HepG2 (cell line): Measurements from ENCODE around the gene NHSL1. TPM values are rescaled to one million over a fixed set of nuclear protein-coding genes. Genes with fewer than 3 reads are reported as not detected.
A peak's percentile ranks its signal among the peaks of the same experiment; 100 is the strongest.

Experiments
- ATAC-seq: fragments of 200-7000 bp; cut with Tn5 transposase; 3 replicates; pipeline ENCODE4 v1.9.1; 2020; ENCODE audit warnings: mild to moderate bottlenecking, moderate library complexity
- BruUV-seq: library from RNA; stranded (reverse); fragments of 400-500 nt; replicated peaks from 2 replicates; lab custom pipeline; 2021; lab: Mats Ljungman, UMichigan
- CTCF ChIA-PET: fragments of 300-600 bp; formaldehyde crosslinking; extraction: SDS; loops from one replicate; lab custom pipeline; 2021; ENCODE audit warnings: low total read pairs, inconsistent platforms, low intra/inter-chr PET ratio; lab: Yijun Ruan, JAX
- POLR2A ChIA-PET: fragments of 350-600 bp; sonication (Branson Sonifier 250); formaldehyde crosslinking; loops from one replicate; lab custom pipeline; 2020; ENCODE audit warnings: antibody characterized with exemption, inconsistent platforms; lab: Yijun Ruan, JAX
- DNase-seq: peaks from one replicate; pipeline ENCODE4 v3.0.0-alpha.2; 2015; ENCODE audit warnings: low spot score
- FAIRE-seq: peaks from 3 replicates; lab custom pipeline; 2011; peaks lifted over from hg19 to GRCh38; lab: Jason Lieb, UNC
- H2AFZ ChIP-seq: one replicate; pipeline ENCODE4 v1.6.1; 2011; ENCODE audit warnings: low read length, inconsistent platforms
- H3K27ac ChIP-seq: fragments of 300-600 bp; 3 replicates; pipeline ENCODE4 v1.8.0; 2011; ENCODE audit warnings: mixed run types, mild to moderate bottlenecking, mixed read lengths, low read length, inconsistent platforms; ENCODE audit not compliant: insufficient read depth; ENCODE audit errors: extremely low read length
- H3K27me3 ChIP-seq, 2 experiments: fragments of 200-600 bp in 1 of 2; 2 replicates in 1 of 2; 3 replicates in 1 of 2; pipeline versions ENCODE4 v1.6.0 to v1.8.0; 2011; ENCODE audit warnings: low read length in 2 of 2, mild to moderate bottlenecking in 2 of 2, moderate library complexity in 2 of 2, inconsistent platforms in 1 of 2; ENCODE audit not compliant: insufficient read depth in 2 of 2, control insufficient read depth in 1 of 2
- H3K36me3 ChIP-seq, 2 experiments: fragments of 200-600 bp in 1 of 2; replicated peaks in 1 of 2; 2 replicates in 1 of 2; 3 replicates in 1 of 2; pipeline versions ENCODE4 v1.5.1 to v1.8.0; 2011; ENCODE audit warnings: low read length in 2 of 2, inconsistent platforms in 1 of 2; ENCODE audit not compliant: insufficient read depth in 2 of 2, control insufficient read depth in 1 of 2
- H3K4me1 ChIP-seq: 2 replicates; pipeline ENCODE4 v1.5.1; 2012; ENCODE audit warnings: low read length, inconsistent platforms; ENCODE audit not compliant: insufficient read depth
- H3K4me2 ChIP-seq: 2 replicates; pipeline ENCODE4 v1.6.0; 2011; ENCODE audit warnings: low read depth, low read length, inconsistent platforms
- H3K4me3 ChIP-seq, 3 experiments: fragments of 200-600 bp in 1 of 3; sonication (generic), shearing (Covaris generic) in 1 of 3; replicated peaks in 1 of 3; 2 replicates each; pipeline ENCODE4 v1.5.1; 2011 to 2016; ENCODE audit warnings: low read length in 3 of 3, inconsistent platforms in 2 of 3, low read depth in 2 of 3, mild to moderate bottlenecking in 2 of 3, control low read depth in 1 of 3, mixed read lengths in 1 of 3; ENCODE audit not compliant: insufficient read depth in 1 of 3
- H3K79me2 ChIP-seq: one replicate; pipeline ENCODE4 v1.6.1; 2011; ENCODE audit warnings: low read length, inconsistent platforms; ENCODE audit not compliant: insufficient read depth
- H3K9ac ChIP-seq: 2 replicates; pipeline ENCODE4 v1.6.0; 2011; ENCODE audit warnings: mild to moderate bottlenecking, low read depth, low read length, inconsistent platforms; ENCODE audit not compliant: insufficient read depth
- H3K9me3 ChIP-seq: 2 replicates; pipeline ENCODE4 v1.5.1; 2012; ENCODE audit warnings: mild to moderate bottlenecking, low read length
- H4K20me1 ChIP-seq: 2 replicates; pipeline ENCODE4 v1.6.0; 2011; ENCODE audit warnings: inconsistent platforms, mild to moderate bottlenecking, low read length, moderate library complexity; ENCODE audit not compliant: insufficient read depth
- CCAR2 ChIP-seq: fragments of 200-400 bp; formaldehyde crosslinking; optimal IDR thresholded peaks from 2 replicates; pipeline ENCODE3; 2018; ENCODE audit warnings: low read depth, mild to moderate bottlenecking, low read length, moderate library complexity
- CREM ChIP-seq, 2 experiments: sonication (generic) in 1 of 2; formaldehyde crosslinking in 1 of 2; IDR thresholded peaks; 2 replicates each; pipeline versions ENCODE4 v1.4.0 to v1.6.1; 2016 to 2020; ENCODE audit warnings: antibody characterized with exemption in 1 of 2, mild to moderate bottlenecking in 1 of 2, missing genetic modification reagents in 1 of 2
- HOXA3 ChIP-seq: sonication (generic); formaldehyde crosslinking; IDR thresholded peaks from 2 replicates; pipeline ENCODE4 v1.5.0; 2020; ENCODE audit warnings: missing genetic modification reagents
- MIXL1 ChIP-seq: IDR thresholded peaks from 2 replicates; pipeline ENCODE4 v1.6.1; 2016
- PAX8 ChIP-seq: sonication (generic); formaldehyde crosslinking; IDR thresholded peaks from 2 replicates; pipeline ENCODE4 v1.8.0; 2022; ENCODE audit warnings: mild to moderate bottlenecking, missing genetic modification reagents, borderline replicate concordance
- PHF20 ChIP-seq: sonication (generic); formaldehyde crosslinking; IDR thresholded peaks from 2 replicates; pipeline ENCODE4 v1.5.0; 2020; ENCODE audit warnings: mild to moderate bottlenecking, missing genetic modification reagents
- RBM39 ChIP-seq: fragments of 200-400 bp; formaldehyde crosslinking; IDR thresholded peaks from one replicate; pipeline ENCODE4 v1.6.1; 2018; ENCODE audit warnings: antibody characterized with exemption, mild to moderate bottlenecking, low read depth, low read length; ENCODE audit not compliant: poor library complexity, severe bottlenecking
- ZNF230 ChIP-seq: sonication (generic); formaldehyde crosslinking; IDR thresholded peaks from 2 replicates; pipeline ENCODE4 v1.4.0; 2020; ENCODE audit warnings: mild to moderate bottlenecking, missing genetic modification reagents
- ZNF317 ChIP-seq: sonication (generic); formaldehyde crosslinking; IDR thresholded peaks from 2 replicates; pipeline ENCODE4 v1.5.0; 2020; ENCODE audit warnings: mild to moderate bottlenecking, missing genetic modification reagents
- ZNF660 ChIP-seq: sonication (generic); formaldehyde crosslinking; IDR thresholded peaks from 2 replicates; pipeline ENCODE4 v1.5.1; 2020; ENCODE audit warnings: mild to moderate bottlenecking, low read depth, missing genetic modification reagents, borderline replicate concordance
- ZNF777 ChIP-seq: sonication (generic); formaldehyde crosslinking; IDR thresholded peaks from 2 replicates; pipeline ENCODE4 v1.4.0; 2020; ENCODE audit warnings: missing genetic modification reagents
- ZNF841 ChIP-seq: sonication (generic); formaldehyde crosslinking; IDR thresholded peaks from 2 replicates; pipeline ENCODE4 v1.8.1; 2023; ENCODE audit warnings: missing genetic modification reagents, borderline replicate concordance
- ZSCAN9 ChIP-seq: IDR thresholded peaks from 2 replicates; pipeline ENCODE4 v1.6.1; 2016; ENCODE audit warnings: borderline replicate concordance
- ZZZ3 ChIP-seq: sonication (generic); formaldehyde crosslinking; IDR thresholded peaks from 2 replicates; pipeline ENCODE4 v1.4.0; 2020; ENCODE audit warnings: missing genetic modification reagents, mild to moderate bottlenecking, borderline replicate concordance
- WGBS: methylation state at CpG from one replicate; pipeline ENCODE4 v1.1.6; 2017; ENCODE audit warnings: low lambda C conversion rate; 5-methylcytosine and 5-hydroxymethylcytosine counted together
- in situ Hi-C: cut with HindIII; loops from 2 replicates; pipeline ENCODE4 v1.10.0; 2017; ENCODE audit warnings: low pct_unique_long_range_greater_than_20kb; ENCODE audit not compliant: extremely low pct_ligation_motif_present
- intact Hi-C: fragments of 100-400 bp; cut with micrococcal nuclease; formaldehyde crosslinking; loops from one replicate; pipeline ENCODE4 v1.10.0; 2022; ENCODE audit not compliant: unreplicated experiment
- polyA plus RNA-seq, 8 experiments: library from polyadenylated mRNA; depleted of rRNA in 3 of 8; stranded (reverse) in 7 of 8; unstranded in 1 of 8; fragments of >200 nt; fragmentation: Illumina TruSeq in 4 of 8; extraction: Trizol in 4 of 8; gene quantifications; 2 replicates each; pipeline versions ENCODE4 v1.2.1 to v1.2.3, GENCODE V29; 2011 to 2016; ENCODE audit warnings: low read depth in 4 of 8, missing spikeins in 1 of 8, mixed read lengths in 1 of 8; ENCODE audit not compliant: insufficient read depth in 1 of 8
- total RNA-seq, 5 experiments: library from RNA; depleted of rRNA; stranded (reverse); fragments of >200 nt; fragmentation: Illumina TruSeq; extraction: Trizol; gene quantifications; 2 replicates each; pipeline ENCODE4 v1.2.3, GENCODE V29; 2016; ENCODE audit warnings: low read depth in 1 of 5
- TF ChIP-seq, protein P1 (sequence below): sonication (generic); formaldehyde crosslinking; IDR thresholded peaks from 2 replicates; pipeline ENCODE4 v1.5.0; 2020; ENCODE audit warnings: mild to moderate bottlenecking, missing genetic modification reagents
- TF ChIP-seq, protein P2 (sequence below): sonication (generic); formaldehyde crosslinking; IDR thresholded peaks from 2 replicates; pipeline ENCODE4 v1.4.0; 2020; ENCODE audit warnings: mild to moderate bottlenecking, missing genetic modification reagents
- TF ChIP-seq, protein P3 (sequence below): sonication (generic); formaldehyde crosslinking; IDR thresholded peaks from 2 replicates; pipeline ENCODE4 v1.8.1; 2023; ENCODE audit warnings: mild to moderate bottlenecking, inconsistent platforms, moderate library complexity, missing genetic modification reagents, borderline replicate concordance

The NHSL1 gene
- total and polyA plus RNA-seq, 2 of the 13 experiments (the other 11 are each of a cell fraction or from before 2014, with no cell fraction given): 24.9 to 53.6 TPM

DNA sequence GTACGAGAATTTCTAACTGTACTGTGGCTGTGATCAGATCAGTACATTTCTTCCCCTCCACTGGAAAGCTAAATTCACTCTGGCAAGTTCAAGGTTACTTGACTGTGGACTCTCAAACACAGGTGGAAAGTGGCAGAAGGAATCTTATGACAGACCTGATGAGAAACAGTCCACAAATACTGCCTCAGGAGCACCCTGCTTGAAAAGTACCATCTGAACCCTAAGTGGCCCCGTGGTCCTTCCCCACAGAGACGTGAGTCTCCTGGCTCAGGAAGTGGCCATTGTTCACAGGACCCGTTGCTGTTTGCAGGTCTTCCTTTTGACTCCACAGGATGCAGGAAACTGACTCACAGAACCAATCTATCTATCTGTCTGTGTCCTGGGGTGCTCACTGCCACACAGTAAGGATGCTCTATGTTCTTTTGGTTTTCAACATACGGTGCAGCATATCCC, 47.5 kb upstream of the NHSL1 start:
- FAIRE-seq (no peak), ATAC-seq (peak; percentile 44), DNase-seq (peak; percentile 67)
- Histone ChIP-seq H3K27ac (peak overlapping the region; percentile 90), H3K4me2 (peak overlapping the region; percentile 63), H2AFZ (no peak overlapping the region), H3K9me3 (no peaks in the 10 kb centered on the region), H3K9ac (peak overlapping the region; percentile 19), H3K4me1 (peaks cover 100% of the 10 kb centered on the region), H4K20me1 (no peaks in the 10 kb centered on the region), H3K79me2 (peaks cover 95% of the 10 kb centered on the region), H3K4me3 (no peak overlapping the region; a peak in 1 of 6 replicates), H3K27me3 (no peaks in the 10 kb centered on the region), H3K36me3 (no peaks in the 10 kb centered on the region)
- in situ Hi-C loops (no loop called here), intact Hi-C loops (no loop called here)
- WGBS: 22% methylated on average over 5 of the region's 5 CpGs
- ChIA-PET CTCF (no interaction called here), POLR2A (interaction anchor here (0.7 to 8.3 kb wide), 5 partner anchors 10 to 25 kb away, joined by 3 to 121 read pairs (median 3); no protein-coding TSS in a partner anchor)
- BruUV-seq: no TSS peak
- TF ChIP-seq, protein P1, sequence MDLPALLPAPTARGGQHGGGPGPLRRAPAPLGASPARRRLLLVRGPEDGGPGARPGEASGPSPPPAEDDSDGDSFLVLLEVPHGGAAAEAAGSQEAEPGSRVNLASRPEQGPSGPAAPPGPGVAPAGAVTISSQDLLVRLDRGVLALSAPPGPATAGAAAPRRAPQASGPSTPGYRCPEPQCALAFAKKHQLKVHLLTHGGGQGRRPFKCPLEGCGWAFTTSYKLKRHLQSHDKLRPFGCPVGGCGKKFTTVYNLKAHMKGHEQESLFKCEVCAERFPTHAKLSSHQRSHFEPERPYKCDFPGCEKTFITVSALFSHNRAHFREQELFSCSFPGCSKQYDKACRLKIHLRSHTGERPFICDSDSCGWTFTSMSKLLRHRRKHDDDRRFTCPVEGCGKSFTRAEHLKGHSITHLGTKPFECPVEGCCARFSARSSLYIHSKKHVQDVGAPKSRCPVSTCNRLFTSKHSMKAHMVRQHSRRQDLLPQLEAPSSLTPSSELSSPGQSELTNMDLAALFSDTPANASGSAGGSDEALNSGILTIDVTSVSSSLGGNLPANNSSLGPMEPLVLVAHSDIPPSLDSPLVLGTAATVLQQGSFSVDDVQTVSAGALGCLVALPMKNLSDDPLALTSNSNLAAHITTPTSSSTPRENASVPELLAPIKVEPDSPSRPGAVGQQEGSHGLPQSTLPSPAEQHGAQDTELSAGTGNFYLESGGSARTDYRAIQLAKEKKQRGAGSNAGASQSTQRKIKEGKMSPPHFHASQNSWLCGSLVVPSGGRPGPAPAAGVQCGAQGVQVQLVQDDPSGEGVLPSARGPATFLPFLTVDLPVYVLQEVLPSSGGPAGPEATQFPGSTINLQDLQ: no peak
- TF ChIP-seq, protein P2, sequence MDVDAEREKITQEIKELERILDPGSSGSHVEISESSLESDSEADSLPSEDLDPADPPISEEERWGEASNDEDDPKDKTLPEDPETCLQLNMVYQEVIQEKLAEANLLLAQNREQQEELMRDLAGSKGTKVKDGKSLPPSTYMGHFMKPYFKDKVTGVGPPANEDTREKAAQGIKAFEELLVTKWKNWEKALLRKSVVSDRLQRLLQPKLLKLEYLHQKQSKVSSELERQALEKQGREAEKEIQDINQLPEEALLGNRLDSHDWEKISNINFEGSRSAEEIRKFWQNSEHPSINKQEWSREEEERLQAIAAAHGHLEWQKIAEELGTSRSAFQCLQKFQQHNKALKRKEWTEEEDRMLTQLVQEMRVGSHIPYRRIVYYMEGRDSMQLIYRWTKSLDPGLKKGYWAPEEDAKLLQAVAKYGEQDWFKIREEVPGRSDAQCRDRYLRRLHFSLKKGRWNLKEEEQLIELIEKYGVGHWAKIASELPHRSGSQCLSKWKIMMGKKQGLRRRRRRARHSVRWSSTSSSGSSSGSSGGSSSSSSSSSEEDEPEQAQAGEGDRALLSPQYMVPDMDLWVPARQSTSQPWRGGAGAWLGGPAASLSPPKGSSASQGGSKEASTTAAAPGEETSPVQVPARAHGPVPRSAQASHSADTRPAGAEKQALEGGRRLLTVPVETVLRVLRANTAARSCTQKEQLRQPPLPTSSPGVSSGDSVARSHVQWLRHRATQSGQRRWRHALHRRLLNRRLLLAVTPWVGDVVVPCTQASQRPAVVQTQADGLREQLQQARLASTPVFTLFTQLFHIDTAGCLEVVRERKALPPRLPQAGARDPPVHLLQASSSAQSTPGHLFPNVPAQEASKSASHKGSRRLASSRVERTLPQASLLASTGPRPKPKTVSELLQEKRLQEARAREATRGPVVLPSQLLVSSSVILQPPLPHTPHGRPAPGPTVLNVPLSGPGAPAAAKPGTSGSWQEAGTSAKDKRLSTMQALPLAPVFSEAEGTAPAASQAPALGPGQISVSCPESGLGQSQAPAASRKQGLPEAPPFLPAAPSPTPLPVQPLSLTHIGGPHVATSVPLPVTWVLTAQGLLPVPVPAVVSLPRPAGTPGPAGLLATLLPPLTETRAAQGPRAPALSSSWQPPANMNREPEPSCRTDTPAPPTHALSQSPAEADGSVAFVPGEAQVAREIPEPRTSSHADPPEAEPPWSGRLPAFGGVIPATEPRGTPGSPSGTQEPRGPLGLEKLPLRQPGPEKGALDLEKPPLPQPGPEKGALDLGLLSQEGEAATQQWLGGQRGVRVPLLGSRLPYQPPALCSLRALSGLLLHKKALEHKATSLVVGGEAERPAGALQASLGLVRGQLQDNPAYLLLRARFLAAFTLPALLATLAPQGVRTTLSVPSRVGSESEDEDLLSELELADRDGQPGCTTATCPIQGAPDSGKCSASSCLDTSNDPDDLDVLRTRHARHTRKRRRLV: no peak
- TF ChIP-seq, protein P3, sequence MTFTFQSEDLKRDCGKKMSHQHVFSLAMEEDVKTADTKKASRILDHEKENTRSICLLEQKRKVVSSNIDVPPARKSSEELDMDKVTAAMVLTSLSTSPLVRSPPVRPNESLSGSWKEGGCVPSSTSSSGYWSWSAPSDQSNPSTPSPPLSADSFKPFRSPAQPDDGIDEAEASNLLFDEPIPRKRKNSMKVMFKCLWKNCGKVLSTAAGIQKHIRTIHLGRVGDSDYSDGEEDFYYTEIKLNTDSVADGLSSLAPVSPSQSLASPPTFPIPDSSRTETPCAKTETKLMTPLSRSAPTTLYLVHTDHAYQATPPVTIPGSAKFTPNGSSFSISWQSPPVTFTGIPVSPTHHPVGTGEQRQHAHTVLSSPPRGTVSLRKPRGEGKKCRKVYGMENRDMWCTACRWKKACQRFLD: no peak
- TF ChIP-seq ZNF777 (CRISPR knock-in tag) (no peak), ZNF841 (CRISPR knock-in tag) (no peak), ZNF317 (CRISPR knock-in tag) (no peak), PHF20 (CRISPR knock-in tag) (no peak), MIXL1 (CRISPR knock-in tag) (peak; percentile 34; the same call in 1 of the 2 replicates), ZSCAN9 (CRISPR knock-in tag) (no peak), CREM (IDR thresholded peaks at IDR 0.05) (no peak; the same call in 1 of the 2 replicates), CREM (CRISPR knock-in tag; IDR thresholded peaks at IDR 0.05) (no peak), HOXA3 (no peak), ZNF660 (CRISPR knock-in tag) (no peak), PAX8 (CRISPR knock-in tag) (no peak), CCAR2 (no peak), ZNF230 (CRISPR knock-in tag) (no peak), ZZZ3 (CRISPR knock-in tag) (no peak), RBM39 (no peak)
